ENCODE measurements around the gene SIGLEC7. TPM values are rescaled to one million over a fixed set of nuclear protein-coding genes. Genes with fewer than 3 reads are reported as not detected.

SIGLEC7 gene
- total RNA-seq, 6 experiments from 2014 or later = 2.4 to 7.3 (median 3.9) TPM

GRCh38 chr19:51183629-51184028 lies 41.5 kb downstream of the SIGLEC7 start:
- intact Hi-C loops (cut with DNase I) = no loop called here
- DNase-seq = no peak
- Histone ChIP-seq H3K4me1 (no peaks in the 10 kb centered on the region), H3K9me3 (no peaks in the 10 kb centered on the region), H3K4me3 (no peak overlapping the region), H3K36me3 (no peaks in the 10 kb centered on the region), H3K27ac (no peak overlapping the region), H3K27me3 (no peaks in the 10 kb centered on the region)
- 36% methylated on average over 4 of the region's 8 CpGs for WGBS (ENCODE audit: insufficient coverage, low coverage, low lambda C conversion rate, missing lambda C conversion rate)
- ATAC-seq = no peak
- no peak for TF ChIP-seq POLR2A (IDR thresholded peaks at IDR 0.05)
- TF ChIP-seq CTCF (IDR thresholded peaks at IDR 0.05) = no peak

GRCh38 chr19:51185069-51185867 lies 43.2 kb downstream of the SIGLEC7 start:
- no peak for ATAC-seq

GRCh38 chr19:51185868-51186215 lies 43.7 kb downstream of the SIGLEC7 start:
- ATAC-seq (no peak), DNase-seq (no peak)
- H3K4me1 ChIP-seq = no peaks in the 10 kb centered on the region
- no peaks in the 10 kb centered on the region for H3K9me3 ChIP-seq
- WGBS (ENCODE audit: insufficient coverage, low coverage, low lambda C conversion rate, missing lambda C conversion rate) = no CpG with 5 or more reads among the region's 5 CpGs
- no peak overlapping the region for H3K27ac ChIP-seq
- no peak overlapping the region for H3K4me3 ChIP-seq
- TF ChIP-seq POLR2A (IDR thresholded peaks at IDR 0.05) = no peak
- TF ChIP-seq CTCF (IDR thresholded peaks at IDR 0.05) = no peak
- intact Hi-C loops (cut with DNase I) = no loop called here
- no peaks in the 10 kb centered on the region for H3K27me3 ChIP-seq
- no peaks in the 10 kb centered on the region for H3K36me3 ChIP-seq

More at GRCh38 chr19:51185069-51185867, 43.2 kb downstream of the SIGLEC7 start:
- Histone ChIP-seq H3K36me3 (no peaks in the 10 kb centered on the region), H3K4me3 (no peak overlapping the region), H3K4me1 (no peaks in the 10 kb centered on the region), H3K27me3 (no peaks in the 10 kb centered on the region), H3K9me3 (no peaks in the 10 kb centered on the region), H3K27ac (no peak overlapping the region)
- 67% methylated on average over 10 of the region's 25 CpGs for WGBS (ENCODE audit: insufficient coverage, low coverage, low lambda C conversion rate, missing lambda C conversion rate)
- TF ChIP-seq CTCF (IDR thresholded peaks at IDR 0.05) (no peak), POLR2A (IDR thresholded peaks at IDR 0.05) (no peak)
- intact Hi-C loops (cut with DNase I) = no loop called here
- no peak for DNase-seq

GRCh38 chr19:51186323-51186722 lies 44.2 kb downstream of the SIGLEC7 start:
- DNase-seq = no peak
- H3K4me1 ChIP-seq = no peaks in the 10 kb centered on the region
- TF ChIP-seq CTCF (IDR thresholded peaks at IDR 0.05) (no peak), POLR2A (IDR thresholded peaks at IDR 0.05) (no peak)
- no peaks in the 10 kb centered on the region for H3K36me3 ChIP-seq
- H3K27ac ChIP-seq = no peak overlapping the region
- WGBS (ENCODE audit: insufficient coverage, low coverage, low lambda C conversion rate, missing lambda C conversion rate) = 65% methylated on average over 5 of the region's 13 CpGs
- H3K4me3 ChIP-seq = no peak overlapping the region
- no peak for ATAC-seq
- no peaks in the 10 kb centered on the region for H3K9me3 ChIP-seq
- H3K27me3 ChIP-seq = no peaks in the 10 kb centered on the region
- intact Hi-C loops (cut with DNase I) = no loop called here
